Epithelial cell of esophagus (primary cell): Measurements from ENCODE around the gene SFSWAP.

Source experiments
- DNase-seq: peaks from one replicate; pipeline ENCODE4 v3.0.0; 2010; ENCODE audit warnings: low read depth
- H3K4me3 ChIP-seq: 2 replicates; pipeline ENCODE4 v1.5.1; 2011; ENCODE audit warnings: mild to moderate bottlenecking, low read length, control low read depth
- TF ChIP-seq, protein P1 (sequence below): IDR thresholded peaks from 2 replicates; pipeline ENCODE4 v1.5.1; 2011; ENCODE audit warnings: low read depth, mild to moderate bottlenecking, low read length, control low read depth, inconsistent platforms; ENCODE audit not compliant: insufficient read depth; ENCODE audit errors: missing control alignments

SFSWAP gene

GRCh38 chr12:131810726-131811125 lies 99.8 kb downstream of the SFSWAP start:
- TF ChIP-seq, protein P1, sequence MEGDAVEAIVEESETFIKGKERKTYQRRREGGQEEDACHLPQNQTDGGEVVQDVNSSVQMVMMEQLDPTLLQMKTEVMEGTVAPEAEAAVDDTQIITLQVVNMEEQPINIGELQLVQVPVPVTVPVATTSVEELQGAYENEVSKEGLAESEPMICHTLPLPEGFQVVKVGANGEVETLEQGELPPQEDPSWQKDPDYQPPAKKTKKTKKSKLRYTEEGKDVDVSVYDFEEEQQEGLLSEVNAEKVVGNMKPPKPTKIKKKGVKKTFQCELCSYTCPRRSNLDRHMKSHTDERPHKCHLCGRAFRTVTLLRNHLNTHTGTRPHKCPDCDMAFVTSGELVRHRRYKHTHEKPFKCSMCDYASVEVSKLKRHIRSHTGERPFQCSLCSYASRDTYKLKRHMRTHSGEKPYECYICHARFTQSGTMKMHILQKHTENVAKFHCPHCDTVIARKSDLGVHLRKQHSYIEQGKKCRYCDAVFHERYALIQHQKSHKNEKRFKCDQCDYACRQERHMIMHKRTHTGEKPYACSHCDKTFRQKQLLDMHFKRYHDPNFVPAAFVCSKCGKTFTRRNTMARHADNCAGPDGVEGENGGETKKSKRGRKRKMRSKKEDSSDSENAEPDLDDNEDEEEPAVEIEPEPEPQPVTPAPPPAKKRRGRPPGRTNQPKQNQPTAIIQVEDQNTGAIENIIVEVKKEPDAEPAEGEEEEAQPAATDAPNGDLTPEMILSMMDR: no peak

DNA sequence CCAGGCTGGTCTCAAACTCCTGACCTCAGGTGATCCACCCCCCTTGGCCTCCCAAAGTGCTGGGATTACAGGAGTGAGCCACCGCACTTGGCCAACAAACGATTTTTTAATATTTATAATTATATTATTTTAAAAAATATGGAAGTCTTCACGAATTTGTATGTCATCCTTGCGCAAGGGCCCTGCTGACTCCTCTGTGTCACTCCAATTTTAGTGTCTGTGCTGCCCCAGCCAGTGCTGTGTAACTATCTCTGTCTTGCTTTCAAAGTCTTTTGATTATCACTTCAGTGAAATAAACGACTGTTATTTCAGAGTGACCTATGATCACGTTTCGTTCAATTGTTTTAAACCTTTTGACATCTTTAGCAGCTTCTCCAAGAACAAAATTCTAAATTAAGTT lies 104.2 kb downstream of the SFSWAP start:
- H3K4me3 ChIP-seq: no peak overlapping the region
- DNase-seq: no peak
- TF ChIP-seq, protein P1: no peak

More at GRCh38 chr12:131810726-131811125, 99.8 kb downstream of the SFSWAP start:
- no peak overlapping the region for H3K4me3 ChIP-seq
- DNase-seq: no peak

GRCh38 chr12:131816495-131816894 lies 105.6 kb downstream of the SFSWAP start:
- DNase-seq: no peak
- TF ChIP-seq, protein P1: no peak

GRCh38 chr12:131817241-131817640 lies 106.4 kb downstream of the SFSWAP start:
- H3K4me3 ChIP-seq: no peak overlapping the region
- TF ChIP-seq, protein P1: no peak
- no peak for DNase-seq

More at GRCh38 chr12:131816495-131816894, 105.6 kb downstream of the SFSWAP start:
- no peak overlapping the region for H3K4me3 ChIP-seq

DNA sequence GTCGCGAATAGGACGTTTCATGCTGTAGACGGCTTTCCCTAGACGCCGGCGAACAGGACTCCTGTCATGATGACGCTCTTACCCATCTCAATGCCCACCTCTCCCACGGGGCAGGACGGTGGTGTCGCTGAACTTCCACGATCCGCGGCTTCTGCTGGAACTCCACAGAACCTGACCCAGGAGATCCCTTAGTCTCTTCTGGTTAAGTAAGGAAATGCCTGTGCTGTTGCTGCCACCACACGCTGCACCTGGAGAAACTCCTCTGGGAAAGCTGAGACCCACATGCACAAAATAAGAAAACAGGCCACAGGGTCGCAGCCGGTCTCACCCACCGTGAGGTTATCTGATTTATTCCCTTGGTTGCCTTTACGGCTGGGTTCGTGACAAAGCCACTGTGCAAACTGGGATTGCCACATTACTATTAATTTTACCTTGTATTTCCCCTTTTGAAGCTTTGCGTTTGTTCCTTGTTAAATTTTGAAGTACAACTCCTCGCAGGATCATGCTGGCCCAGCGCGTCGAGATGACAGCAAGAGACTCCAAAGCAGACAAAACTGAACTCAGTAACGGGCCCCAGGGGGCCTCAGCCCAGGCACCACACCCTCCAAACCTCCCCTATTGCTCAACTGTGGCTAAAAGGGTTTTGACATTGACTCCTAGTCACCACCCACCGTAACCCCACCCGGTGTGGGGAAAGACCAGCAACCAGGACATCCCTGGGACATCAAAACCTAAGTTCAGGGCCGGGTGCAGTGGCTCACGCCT lies 108.1 kb downstream of the SFSWAP start:
- no peak for DNase-seq
- TF ChIP-seq, protein P1: no peak
- no peak overlapping the region for H3K4me3 ChIP-seq

DNA sequence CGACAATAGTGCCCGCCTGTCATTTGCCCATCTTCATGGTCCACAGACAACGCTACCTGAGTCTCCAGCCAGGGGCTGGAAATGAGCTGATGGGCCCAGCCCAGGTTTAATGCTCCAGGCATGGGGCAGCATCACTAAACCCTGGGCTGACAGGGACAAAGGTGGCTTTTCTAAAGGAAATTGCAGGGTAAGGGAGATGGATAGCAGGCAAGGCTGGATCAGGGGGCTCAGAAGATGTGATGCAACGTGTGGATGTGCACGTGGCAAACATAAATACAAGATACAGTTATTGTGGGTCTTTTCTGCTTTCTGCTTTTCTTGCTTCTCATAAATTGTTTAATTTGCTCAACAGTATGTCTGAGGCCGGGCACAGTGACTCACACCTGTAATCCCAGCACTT lies 113.6 kb downstream of the SFSWAP start:
- no peak for DNase-seq
- TF ChIP-seq, protein P1: no peak
- H3K4me3 ChIP-seq: no peak overlapping the region
